Measurements from ENCODE around the gene RDH13. TPM values are rescaled to one million over a fixed set of nuclear protein-coding genes. Genes with fewer than 3 reads are reported as not detected.
A peak's percentile ranks its signal among the peaks of the same experiment; 100 is the strongest.

Gene RDH13
- total and polyA plus RNA-seq, 2 of the 8 experiments (the other 6 are each of a cell fraction or from before 2014, with no cell fraction given), result 15.9 to 31.5 TPM

DNA sequence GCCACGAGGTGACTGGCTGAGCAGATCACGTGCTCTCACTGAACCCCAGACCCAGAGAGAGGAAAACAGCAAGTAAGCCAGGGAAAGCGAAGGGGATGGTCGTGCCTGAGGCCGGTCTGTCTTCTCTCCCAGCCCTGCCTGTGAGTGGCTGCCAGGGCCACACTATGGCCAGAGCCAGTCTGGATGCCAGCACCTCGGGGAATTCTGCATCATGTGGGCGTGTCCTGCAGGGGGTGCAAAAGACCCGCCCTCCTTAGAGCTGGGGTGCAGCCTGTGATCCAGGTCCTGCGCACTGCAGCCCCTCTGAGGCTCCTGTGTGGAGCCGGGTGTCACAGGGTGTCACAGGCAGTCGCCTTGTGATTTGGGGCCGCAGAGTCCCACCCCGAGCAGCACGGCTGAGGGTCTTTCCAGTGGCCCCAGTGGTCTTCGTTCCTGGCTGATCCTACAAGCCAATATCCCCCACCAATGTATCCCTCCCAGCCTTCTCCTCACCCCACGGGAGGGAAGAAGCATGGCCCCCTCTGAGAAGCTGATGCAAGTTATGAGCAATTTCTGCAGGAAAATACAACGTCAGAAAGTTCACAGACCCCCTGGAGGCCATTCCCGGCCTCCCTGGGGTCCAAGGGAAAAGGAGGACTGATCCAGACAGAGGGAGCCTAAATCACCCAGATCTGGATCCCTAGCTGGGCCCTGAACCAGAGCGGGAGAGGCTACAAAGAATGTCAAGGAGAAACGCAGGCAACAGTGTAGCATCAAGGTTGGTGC lies 46.8 kb upstream of the RDH13 start:
- TF ChIP-seq TAF7 (optimal IDR thresholded peaks at IDR 0.05; ENCODE audit: borderline replicate concordance, low read depth, low read length), result no peak
- 0 out of 4 replicates have a peak, but pooled peaks of 1 of the 2 experiments have one; percentile 3 for TF ChIP-seq RAD21 (IDR thresholded peaks at IDR 0.05 in 1 of 2, conservative IDR thresholded peaks at IDR 0.05 in 1 of 2; ENCODE audit: low read depth in 2 of 2, low read length in 2 of 2)
- TF ChIP-seq, protein P1, sequence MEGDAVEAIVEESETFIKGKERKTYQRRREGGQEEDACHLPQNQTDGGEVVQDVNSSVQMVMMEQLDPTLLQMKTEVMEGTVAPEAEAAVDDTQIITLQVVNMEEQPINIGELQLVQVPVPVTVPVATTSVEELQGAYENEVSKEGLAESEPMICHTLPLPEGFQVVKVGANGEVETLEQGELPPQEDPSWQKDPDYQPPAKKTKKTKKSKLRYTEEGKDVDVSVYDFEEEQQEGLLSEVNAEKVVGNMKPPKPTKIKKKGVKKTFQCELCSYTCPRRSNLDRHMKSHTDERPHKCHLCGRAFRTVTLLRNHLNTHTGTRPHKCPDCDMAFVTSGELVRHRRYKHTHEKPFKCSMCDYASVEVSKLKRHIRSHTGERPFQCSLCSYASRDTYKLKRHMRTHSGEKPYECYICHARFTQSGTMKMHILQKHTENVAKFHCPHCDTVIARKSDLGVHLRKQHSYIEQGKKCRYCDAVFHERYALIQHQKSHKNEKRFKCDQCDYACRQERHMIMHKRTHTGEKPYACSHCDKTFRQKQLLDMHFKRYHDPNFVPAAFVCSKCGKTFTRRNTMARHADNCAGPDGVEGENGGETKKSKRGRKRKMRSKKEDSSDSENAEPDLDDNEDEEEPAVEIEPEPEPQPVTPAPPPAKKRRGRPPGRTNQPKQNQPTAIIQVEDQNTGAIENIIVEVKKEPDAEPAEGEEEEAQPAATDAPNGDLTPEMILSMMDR (IDR thresholded peaks at IDR 0.05; ENCODE audit: control extremely low read depth in 1 of 3, insufficient read depth in 1 of 3, low read depth in 1 of 3, low read length in 3 of 3), result peak in 1 of 3 experiments; percentile 11; a peak in 1 of 4 replicates
- no peak overlapping the region for H3K4ac ChIP-seq (replicated peaks; ENCODE audit: insufficient read length, low read depth, low read length)
- DNase-seq (ENCODE audit: low read depth in 1 of 2, low spot score in 2 of 2), result no peak
- peaks cover 14 to 21% of the 10 kb centered on the region in 2 experiments for H4K20me1 ChIP-seq (replicated peaks in 1 of 2; ENCODE audit: control insufficient read depth in 1 of 2, insufficient read depth in 2 of 2, low read length in 2 of 2)
- H3K18ac ChIP-seq (ENCODE audit: extremely low read depth, low read length), result no peak overlapping the region
- no peak overlapping the region for H2BK15ac ChIP-seq (ENCODE audit: low read length)
- H3K9ac ChIP-seq (replicated peaks in 1 of 4; ENCODE audit: extremely low read depth in 1 of 4, low read depth in 3 of 4, low read length in 3 of 4), result no peak overlapping the region
- no peak overlapping the region for H3K27ac ChIP-seq (ENCODE audit: low read depth, low read length)
- H3K79me1 ChIP-seq (ENCODE audit: low read depth, low read length), result peaks cover 25% of the 10 kb centered on the region
- no peak overlapping the region for H2AFZ ChIP-seq (ENCODE audit: low read length)
- no peak overlapping the region for H2BK12ac ChIP-seq (ENCODE audit: low read depth, low read length)
- ChIA-PET POLR2A (ENCODE audit: partially characterized antibody) (interaction anchor here (0.6 kb wide), 1 partner anchor 8 kb away, joined by 3 read pairs; no protein-coding TSS in a partner anchor), CTCF (ENCODE audit: partially characterized antibody) (interaction anchor here (1.2 kb wide), 1 partner anchor 21 kb away, joined by 3 read pairs; no protein-coding TSS in a partner anchor)
- 86% methylated on average over 19 of the region's 20 CpGs; no CpG with 5 or more reads in 1 of the 2 experiments for WGBS, 2 experiments (ENCODE audit: extremely low coverage in 1 of 2, insufficient coverage in 1 of 2, insufficient read length in 1 of 2, insufficient replicate concordance in 2 of 2, low coverage in 1 of 2, low lambda C conversion rate in 2 of 2, missing lambda C conversion rate in 1 of 2)
- H2BK120ac ChIP-seq (replicated peaks; ENCODE audit: low read depth, low read length), result no peak overlapping the region
- no peaks in the 10 kb centered on the region for H3K27me3 ChIP-seq (replicated peaks in 1 of 4; ENCODE audit: control insufficient read depth in 3 of 4, extremely low read depth in 1 of 4, insufficient read depth in 3 of 4, low read length in 3 of 4)
- no peak for FAIRE-seq
- no peak overlapping the region for H4K91ac ChIP-seq (replicated peaks; ENCODE audit: insufficient read length, low read length)
- no peak overlapping the region for H3K14ac ChIP-seq (ENCODE audit: insufficient read length)
- no peaks in the 10 kb centered on the region for H3K9me3 ChIP-seq (ENCODE audit: insufficient read depth in 2 of 2, low read depth in 1 of 2, low read length in 1 of 2)
- no peak overlapping the region for H2BK20ac ChIP-seq (ENCODE audit: low read length)
- no peak overlapping the region for H3K23ac ChIP-seq (ENCODE audit: insufficient read length)
- H3K4me2 ChIP-seq (ENCODE audit: insufficient read depth in 1 of 2, low read depth in 2 of 2, low read length in 2 of 2), result no peak overlapping the region
- no peak overlapping the region for H2AK5ac ChIP-seq (ENCODE audit: low read depth, low read length)
- no peaks in the 10 kb centered on the region for H3K23me2 ChIP-seq (ENCODE audit: low read depth, low read length)
- H3K79me2 ChIP-seq (ENCODE audit: control insufficient read depth in 1 of 2, insufficient read depth in 2 of 2, low read length in 2 of 2), result peaks cover 0 to 10% of the 10 kb centered on the region in 2 experiments; a peak in 2 of 4 replicates
- no peak overlapping the region for H3K4me3 ChIP-seq (ENCODE audit: extremely low read depth in 1 of 4, insufficient read depth in 2 of 4, low read depth in 3 of 4, low read length in 4 of 4)
- no peak overlapping the region for H4K5ac ChIP-seq (ENCODE audit: insufficient read length, low read depth, low read length)
- 0 out of 2 replicates have a peak overlapping the region, but pooled peaks have one; percentile 37 for H2BK5ac ChIP-seq (ENCODE audit: low read depth, low read length)
- peaks cover 0 to 8% (median 6%) of the 10 kb centered on the region in 4 experiments; a peak in 5 of 7 replicates for H3K4me1 ChIP-seq (replicated peaks in 1 of 4; ENCODE audit: control insufficient read depth in 3 of 4, insufficient read depth in 4 of 4, low read length in 3 of 4)
- no peak overlapping the region for H3K56ac ChIP-seq (replicated peaks; ENCODE audit: insufficient read length, low read depth, low read length)
- H4K8ac ChIP-seq (ENCODE audit: extremely low read depth, insufficient read depth, low read length), result no peak overlapping the region
- peaks cover 0 to 4% (median 0%) of the 10 kb centered on the region in 4 experiments; a peak in 1 of 8 replicates for H3K36me3 ChIP-seq (ENCODE audit: control insufficient read depth in 2 of 4, insufficient read depth in 4 of 4, low read length in 3 of 4)
